ENCODE data around the gene DNHD1.

DNHD1 gene

GRCh38 chr11:6596239-6596877 lies 99.3 kb downstream of the DNHD1 start:
- DNase-seq, result no peak

DNA sequence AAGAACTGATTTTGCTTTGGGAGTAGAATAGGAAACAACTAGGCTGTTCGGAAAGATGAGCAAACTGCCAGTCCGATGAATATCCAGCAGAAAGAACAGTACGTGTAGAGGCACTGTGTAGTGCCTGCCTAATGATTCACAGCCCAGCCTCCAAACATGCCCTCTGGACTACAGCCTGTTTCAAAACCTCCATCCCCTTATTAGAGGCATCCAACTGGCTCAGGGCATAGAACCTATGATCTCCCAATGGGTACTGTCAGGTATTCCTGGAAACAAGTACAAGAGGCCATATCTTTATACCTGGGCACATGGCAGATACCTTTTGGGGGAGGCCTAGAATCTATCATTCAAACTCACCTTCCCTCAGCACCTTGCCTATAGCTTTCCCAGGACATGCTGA lies 101.5 kb downstream of the DNHD1 start:
- DNase-seq, result no peak

GRCh38 chr11:6599449-6599848 lies 102.4 kb downstream of the DNHD1 start:
- no peak for DNase-seq

DNA sequence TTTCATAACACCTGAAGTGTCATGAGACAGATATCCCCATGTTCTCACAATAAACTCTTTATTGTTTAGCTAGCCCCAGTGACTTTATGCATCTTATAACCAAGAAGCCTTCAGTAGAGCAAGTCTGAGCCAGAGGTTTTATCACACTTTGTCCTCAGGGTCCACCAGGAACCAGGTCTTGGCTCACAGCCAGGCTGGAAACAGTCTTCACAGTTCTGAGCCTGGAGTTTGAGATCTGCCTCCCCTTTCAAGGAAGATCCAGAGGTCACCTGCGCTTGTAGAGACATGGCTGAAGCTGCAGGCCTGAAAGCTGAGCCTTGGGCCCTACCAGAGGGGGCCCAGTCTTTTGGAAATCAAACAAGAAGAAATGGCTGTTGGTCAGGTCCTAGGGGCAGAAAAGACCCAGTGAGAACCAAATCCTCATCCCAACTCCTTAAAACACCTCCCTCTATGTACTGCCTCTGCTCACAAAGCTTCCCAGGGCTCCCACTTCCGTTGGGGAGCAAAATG lies 102.9 kb downstream of the DNHD1 start:
- DNase-seq, result no peak

- no peak for DNase-seq
These were observed 104.0 kb downstream of the DNHD1 start for GRCh38 chr11:6601041-6601461.

- DNase-seq, result no peak
These were observed 105.2 kb downstream of the DNHD1 start for GRCh38 chr11:6602096-6602940.

DNA sequence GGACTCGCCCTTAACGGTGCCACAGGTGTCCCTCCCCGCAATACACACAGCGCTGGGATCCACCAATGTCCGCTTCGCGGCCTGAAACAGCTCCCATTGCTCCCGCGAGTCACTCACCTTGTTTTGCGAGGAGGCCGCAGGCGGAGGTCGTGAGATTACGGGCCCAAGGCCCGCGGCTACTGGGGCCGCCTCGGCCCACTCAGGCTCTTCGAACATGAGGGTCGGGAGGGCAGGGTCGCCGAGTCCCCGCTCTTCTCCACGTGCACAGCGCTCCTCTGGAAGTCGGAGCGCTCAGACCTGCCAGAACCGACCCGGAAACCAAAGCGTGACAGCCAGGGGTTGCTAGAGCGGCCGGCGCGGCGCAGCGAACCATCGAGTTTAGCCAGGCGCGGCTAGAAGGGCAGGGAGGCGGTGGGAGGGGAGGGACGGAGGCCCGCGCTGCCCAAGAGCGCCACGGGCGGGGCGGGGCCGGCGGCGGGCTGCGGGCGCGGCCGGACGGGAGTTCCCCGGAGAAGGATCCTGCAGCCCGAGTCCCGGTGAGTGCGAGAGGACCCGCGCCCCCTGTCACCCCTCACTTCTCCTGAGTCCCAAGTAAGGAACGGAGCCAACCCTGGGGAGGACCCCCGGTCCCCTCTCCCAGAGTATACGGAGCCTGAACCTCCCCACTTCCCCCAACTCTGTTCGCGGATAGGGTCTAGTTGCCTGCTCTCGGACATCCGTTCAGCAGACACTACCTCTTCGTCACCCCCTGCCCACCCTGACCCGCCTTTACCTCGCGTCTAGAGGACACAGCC lies 106.4 kb downstream of the DNHD1 start, which contains the start of the genes ILK and RRP8:
Gene ILK, plus strand, starts transcription at position 488 of the 794 bp plus-strand sequence. CDS start 498 bp downstream, outside the sequence.
Gene RRP8, minus strand, starts transcription at position 330 of the 794 bp plus-strand sequence. Its CDS starts 114 bp downstream, at position 216.
- DNase-seq, result peak; percentile 94

GRCh38 chr11:6604081-6604626 lies 107.1 kb downstream of the DNHD1 start:
- DNase-seq, result peak; percentile 62

GRCh38 chr11:6604790-6605189 lies 107.7 kb downstream of the DNHD1 start:
- DNase-seq, result no peak

- peak; percentile 84 for DNase-seq
These were observed 109.5 kb downstream of the DNHD1 start for GRCh38 chr11:6606471-6607189.

DNA sequence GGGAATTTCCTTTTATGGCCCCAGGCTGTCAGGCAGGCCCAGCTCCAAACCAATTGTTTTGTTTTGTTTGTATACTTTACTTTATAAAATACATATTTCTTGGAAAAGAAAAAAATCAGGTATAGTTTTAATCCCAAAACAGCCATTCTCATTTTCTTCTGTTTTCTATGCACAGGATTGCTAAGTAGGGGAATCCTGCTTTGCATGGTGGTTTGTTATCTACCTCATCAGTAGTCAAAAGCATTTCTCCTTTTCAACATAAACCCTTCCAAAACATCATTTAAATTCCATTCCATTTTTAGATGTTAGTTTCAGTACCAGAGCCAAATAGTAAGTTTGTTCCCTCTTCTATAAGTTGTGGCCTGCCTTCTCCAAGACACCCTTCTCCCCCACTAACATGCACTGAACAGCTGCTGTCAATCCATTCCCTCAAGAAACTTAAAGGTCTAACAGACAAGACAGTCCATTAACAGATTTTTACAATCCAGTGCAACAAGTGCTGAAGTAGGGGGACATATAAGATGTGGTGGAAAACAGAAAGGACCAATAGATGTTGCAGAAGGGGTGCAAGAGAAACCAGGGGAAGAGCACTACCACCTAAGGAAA lies 110.2 kb downstream of the DNHD1 start:
- no peak for DNase-seq

GRCh38 chr11:6608011-6608410 lies 110.9 kb downstream of the DNHD1 start:
- DNase-seq, result no peak

GRCh38 chr11:6608726-6609501 lies 111.8 kb downstream of the DNHD1 start:
- DNase-seq, result no peak

GRCh38 chr11:6609502-6610015 lies 112.5 kb downstream of the DNHD1 start:
- DNase-seq, result no peak

GRCh38 chr11:6610591-6610990 lies 113.5 kb downstream of the DNHD1 start:
- no peak for DNase-seq

GRCh38 chr11:6611092-6611962 lies 114.2 kb downstream of the DNHD1 start:
- DNase-seq, result peak; percentile 23

GRCh38 chr11:6611963-6612212 lies 114.8 kb downstream of the DNHD1 start:
- DNase-seq, result no peak

DNA sequence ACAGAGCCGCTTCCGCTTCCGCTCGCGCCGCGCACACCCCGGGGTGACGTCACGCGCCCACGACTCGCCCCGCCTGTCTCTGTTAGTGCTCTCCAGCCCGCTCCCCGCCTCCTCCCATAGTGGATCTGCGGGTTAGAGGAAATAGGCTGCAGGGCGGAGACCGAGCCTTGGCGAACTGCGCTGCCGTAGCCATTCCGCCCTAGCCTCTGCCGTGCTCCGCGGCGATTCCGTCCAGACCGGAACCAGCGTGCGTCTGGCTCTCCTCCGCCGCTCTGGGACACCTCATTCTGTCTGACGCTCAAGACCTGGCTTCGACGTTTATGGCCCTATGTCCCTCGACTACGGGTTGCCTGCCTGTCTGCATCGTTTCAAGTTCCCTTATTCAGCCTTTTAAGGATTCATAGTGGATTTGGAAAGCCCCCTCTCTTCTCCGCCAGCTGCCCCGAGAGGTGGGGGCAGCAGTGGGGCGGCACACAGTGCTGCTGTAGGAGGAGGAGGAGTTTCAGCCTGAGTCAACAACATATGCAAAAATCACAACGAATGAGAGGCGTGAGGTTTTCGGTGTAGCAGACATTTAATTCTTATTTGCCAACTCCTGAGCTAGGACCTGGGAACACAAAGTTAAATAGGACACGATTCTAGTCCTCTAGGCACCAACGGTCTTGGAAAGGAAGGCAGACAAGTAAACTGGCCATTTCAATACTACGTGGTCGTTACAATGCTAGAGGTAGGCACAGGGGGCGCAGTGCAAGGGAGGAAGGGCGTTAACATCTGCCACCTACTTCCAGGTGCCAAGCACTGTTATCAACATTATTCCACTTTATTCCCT lies 115.3 kb downstream of the DNHD1 start, which contains the start of gene TAF10:
Gene TAF10, minus strand, starts transcription at position 4 of the 829 bp plus-strand sequence. CDS start 27 bp downstream, outside the sequence.
- peak; percentile 98 for DNase-seq

GRCh38 chr11:6613496-6613895 lies 116.4 kb downstream of the DNHD1 start:
- no peak for DNase-seq
